HepG2 (cell line): Measurements from ENCODE around the gene FGD3. TPM values are rescaled to one million over a fixed set of nuclear protein-coding genes. Genes with fewer than 3 reads are reported as not detected.

Experiments used
- ATAC-seq: fragments of 200-7000 bp; cut with Tn5 transposase; 3 replicates; pipeline ENCODE4 v1.9.1; 2020; ENCODE audit warnings: mild to moderate bottlenecking, moderate library complexity
- BruUV-seq: library from RNA; stranded (reverse); fragments of 400-500 nt; replicated peaks from 2 replicates; lab custom pipeline; 2021; lab: Mats Ljungman, UMichigan
- CTCF ChIA-PET: fragments of 300-600 bp; formaldehyde crosslinking; extraction: SDS; loops from one replicate; lab custom pipeline; 2021; ENCODE audit warnings: low total read pairs, inconsistent platforms, low intra/inter-chr PET ratio; lab: Yijun Ruan, JAX
- POLR2A ChIA-PET: fragments of 350-600 bp; sonication (Branson Sonifier 250); formaldehyde crosslinking; loops from one replicate; lab custom pipeline; 2020; ENCODE audit warnings: antibody characterized with exemption, inconsistent platforms; lab: Yijun Ruan, JAX
- DNase-seq: peaks from one replicate; pipeline ENCODE4 v3.0.0-alpha.2; 2015; ENCODE audit warnings: low spot score
- FAIRE-seq: peaks from 3 replicates; lab custom pipeline; 2011; peaks lifted over from hg19 to GRCh38; lab: Jason Lieb, UNC
- H2AFZ ChIP-seq: one replicate; pipeline ENCODE4 v1.6.1; 2011; ENCODE audit warnings: low read length, inconsistent platforms
- H3K27ac ChIP-seq: fragments of 300-600 bp; 3 replicates; pipeline ENCODE4 v1.8.0; 2011; ENCODE audit warnings: mixed run types, mild to moderate bottlenecking, mixed read lengths, low read length, inconsistent platforms; ENCODE audit not compliant: insufficient read depth; ENCODE audit errors: extremely low read length
- H3K27me3 ChIP-seq, 2 experiments: fragments of 200-600 bp in 1 of 2; 2 replicates in 1 of 2; 3 replicates in 1 of 2; pipeline versions ENCODE4 v1.6.0 to v1.8.0; 2011; ENCODE audit warnings: low read length in 2 of 2, mild to moderate bottlenecking in 2 of 2, moderate library complexity in 2 of 2, inconsistent platforms in 1 of 2; ENCODE audit not compliant: insufficient read depth in 2 of 2, control insufficient read depth in 1 of 2
- H3K36me3 ChIP-seq, 2 experiments: fragments of 200-600 bp in 1 of 2; replicated peaks in 1 of 2; 2 replicates in 1 of 2; 3 replicates in 1 of 2; pipeline versions ENCODE4 v1.5.1 to v1.8.0; 2011; ENCODE audit warnings: low read length in 2 of 2, inconsistent platforms in 1 of 2; ENCODE audit not compliant: insufficient read depth in 2 of 2, control insufficient read depth in 1 of 2
- H3K4me1 ChIP-seq: 2 replicates; pipeline ENCODE4 v1.5.1; 2012; ENCODE audit warnings: low read length, inconsistent platforms; ENCODE audit not compliant: insufficient read depth
- H3K4me2 ChIP-seq: 2 replicates; pipeline ENCODE4 v1.6.0; 2011; ENCODE audit warnings: low read depth, low read length, inconsistent platforms
- H3K4me3 ChIP-seq, 3 experiments: fragments of 200-600 bp in 1 of 3; sonication (generic), shearing (Covaris generic) in 1 of 3; replicated peaks in 1 of 3; 2 replicates each; pipeline ENCODE4 v1.5.1; 2011 to 2016; ENCODE audit warnings: low read length in 3 of 3, inconsistent platforms in 2 of 3, low read depth in 2 of 3, mild to moderate bottlenecking in 2 of 3, control low read depth in 1 of 3, mixed read lengths in 1 of 3; ENCODE audit not compliant: insufficient read depth in 1 of 3
- H3K79me2 ChIP-seq: one replicate; pipeline ENCODE4 v1.6.1; 2011; ENCODE audit warnings: low read length, inconsistent platforms; ENCODE audit not compliant: insufficient read depth
- H3K9ac ChIP-seq: 2 replicates; pipeline ENCODE4 v1.6.0; 2011; ENCODE audit warnings: mild to moderate bottlenecking, low read depth, low read length, inconsistent platforms; ENCODE audit not compliant: insufficient read depth
- H3K9me3 ChIP-seq: 2 replicates; pipeline ENCODE4 v1.5.1; 2012; ENCODE audit warnings: mild to moderate bottlenecking, low read length
- H4K20me1 ChIP-seq: 2 replicates; pipeline ENCODE4 v1.6.0; 2011; ENCODE audit warnings: inconsistent platforms, mild to moderate bottlenecking, low read length, moderate library complexity; ENCODE audit not compliant: insufficient read depth
- PRDM4 ChIP-seq: sonication (generic); formaldehyde crosslinking; IDR thresholded peaks from 2 replicates; pipeline ENCODE4 v1.9.0; 2021; ENCODE audit warnings: missing genetic modification reagents, borderline replicate concordance
- STAT5B ChIP-seq: sonication (generic); formaldehyde crosslinking; IDR thresholded peaks from 2 replicates; pipeline ENCODE4 v1.4.0; 2020; ENCODE audit warnings: missing genetic modification reagents
- ZNF562 ChIP-seq: sonication (generic); formaldehyde crosslinking; IDR thresholded peaks from 2 replicates; pipeline ENCODE4 v1.8.0; 2022; ENCODE audit warnings: missing genetic modification reagents, borderline replicate concordance
- WGBS: methylation state at CpG from one replicate; pipeline ENCODE4 v1.1.6; 2017; ENCODE audit warnings: low lambda C conversion rate; 5-methylcytosine and 5-hydroxymethylcytosine counted together
- in situ Hi-C: cut with HindIII; loops from 2 replicates; pipeline ENCODE4 v1.10.0; 2017; ENCODE audit warnings: low pct_unique_long_range_greater_than_20kb; ENCODE audit not compliant: extremely low pct_ligation_motif_present
- intact Hi-C: fragments of 100-400 bp; cut with micrococcal nuclease; formaldehyde crosslinking; loops from one replicate; pipeline ENCODE4 v1.10.0; 2022; ENCODE audit not compliant: unreplicated experiment
- polyA plus RNA-seq, 8 experiments: library from polyadenylated mRNA; depleted of rRNA in 3 of 8; stranded (reverse) in 7 of 8; unstranded in 1 of 8; fragments of >200 nt; fragmentation: Illumina TruSeq in 4 of 8; extraction: Trizol in 4 of 8; gene quantifications; 2 replicates each; pipeline versions ENCODE4 v1.2.1 to v1.2.3, GENCODE V29; 2011 to 2016; ENCODE audit warnings: low read depth in 4 of 8, missing spikeins in 1 of 8, mixed read lengths in 1 of 8; ENCODE audit not compliant: insufficient read depth in 1 of 8
- total RNA-seq, 5 experiments: library from RNA; depleted of rRNA; stranded (reverse); fragments of >200 nt; fragmentation: Illumina TruSeq; extraction: Trizol; gene quantifications; 2 replicates each; pipeline ENCODE4 v1.2.3, GENCODE V29; 2016; ENCODE audit warnings: low read depth in 1 of 5

The FGD3 gene
- total and polyA plus RNA-seq, 2 of the 13 experiments (the other 11 are each of a cell fraction or from before 2014, with no cell fraction given) = 0.53 to 1.1 TPM

GRCh38 chr9:93039456-93039855, 92.1 kb downstream of the FGD3 start:
- Histone ChIP-seq H3K9me3 (no peaks in the 10 kb centered on the region), H3K27ac (no peak overlapping the region), H3K79me2 (no peaks in the 10 kb centered on the region), H3K9ac (no peak overlapping the region), H2AFZ (no peak overlapping the region), H4K20me1 (no peaks in the 10 kb centered on the region), H3K27me3 (peaks cover 0 to 1% of the 10 kb centered on the region in 2 experiments; a peak in 1 of 5 replicates), H3K36me3 (no peaks in the 10 kb centered on the region), H3K4me3 (no peak overlapping the region), H3K4me1 (no peaks in the 10 kb centered on the region), H3K4me2 (no peak overlapping the region)
- FAIRE-seq (no peak), ATAC-seq (no peak), DNase-seq (no peak)
- BruUV-seq = no TSS peak
- no CpG with 5 or more reads among the region's 6 CpGs for WGBS
- ChIA-PET CTCF (no interaction called here), POLR2A (no interaction called here)
- in situ Hi-C loops (no loop called here), intact Hi-C loops (no loop called here)
- TF ChIP-seq ZNF562 (CRISPR knock-in tag) = no peak
- TF ChIP-seq STAT5B = no peak

GRCh38 chr9:93039976-93040375, 92.7 kb downstream of the FGD3 start:
- Histone ChIP-seq H3K79me2 (no peaks in the 10 kb centered on the region), H3K9ac (no peak overlapping the region), H3K27me3 (peaks cover 0 to 1% of the 10 kb centered on the region in 2 experiments; a peak in 1 of 5 replicates), H3K4me3 (no peak overlapping the region), H4K20me1 (no peaks in the 10 kb centered on the region), H3K9me3 (no peaks in the 10 kb centered on the region), H3K4me1 (no peaks in the 10 kb centered on the region), H3K36me3 (no peaks in the 10 kb centered on the region), H2AFZ (no peak overlapping the region), H3K27ac (no peak overlapping the region), H3K4me2 (no peak overlapping the region)
- WGBS = 29% methylated on average over 1 of the region's 10 CpGs
- intact Hi-C loops (no loop called here), in situ Hi-C loops (no loop called here)
- BruUV-seq = no TSS peak
- ChIA-PET CTCF (no interaction called here), POLR2A (no interaction called here)
- ATAC-seq (no peak), FAIRE-seq (no peak), DNase-seq (no peak)
- TF ChIP-seq PRDM4 (CRISPR knock-in tag) = no peak
